ENCODE data around the gene KCNQ5. TPM values are rescaled to one million over a fixed set of nuclear protein-coding genes. Genes with fewer than 3 reads are reported as not detected.

Gene KCNQ5
- polyA plus RNA-seq, 1 donor (not counting 4 experiments of a cell fraction or from before 2014, with no cell fraction given) = 3.4 TPM

DNA sequence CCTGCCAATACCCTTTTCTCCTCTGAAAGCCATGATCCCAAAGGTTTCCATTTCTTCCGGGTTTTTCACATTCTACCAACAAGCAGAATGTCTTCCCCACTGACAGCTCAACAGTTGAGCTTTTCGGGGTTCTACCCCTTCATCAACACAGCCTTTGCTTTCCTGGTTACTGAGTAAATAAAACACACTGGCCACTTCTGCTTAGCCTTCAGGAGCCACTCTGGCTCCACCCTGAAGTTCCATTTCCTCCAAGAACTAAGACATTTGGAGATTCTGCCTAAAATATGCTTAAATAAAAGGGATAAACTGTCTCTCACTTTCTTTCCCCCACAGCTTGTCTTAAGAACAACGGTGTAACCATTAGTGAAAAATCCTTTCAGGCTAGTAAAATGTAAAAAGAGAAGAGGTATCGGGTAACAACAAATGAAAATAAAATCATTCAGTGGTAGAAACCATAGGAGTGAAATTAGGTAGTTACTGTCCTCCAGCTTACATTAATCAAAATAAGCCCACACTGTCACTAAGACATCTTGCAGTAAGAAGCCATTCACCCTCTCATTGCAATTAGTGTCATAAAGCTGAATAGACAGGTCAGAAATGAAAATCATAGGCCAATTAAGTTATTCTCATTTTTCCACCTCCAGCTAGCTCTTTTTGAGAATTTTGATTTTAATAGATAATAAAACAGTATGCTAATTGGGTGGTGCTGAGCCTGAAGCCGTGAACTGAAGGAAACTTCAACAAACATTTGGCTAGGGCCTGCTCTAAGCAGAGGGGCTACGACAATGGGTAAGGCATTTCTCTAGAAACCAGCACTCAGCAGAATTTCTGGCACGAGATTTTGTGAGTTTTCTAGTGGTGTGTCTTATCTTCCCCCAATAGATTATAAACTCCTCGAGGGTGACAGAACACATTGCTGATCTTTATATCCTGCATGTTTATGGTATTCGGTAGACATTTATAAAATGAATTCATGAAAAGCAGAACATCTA, 409.2 kb downstream of the KCNQ5 start:
- Histone ChIP-seq H3K9me3 (ENCODE audit: control insufficient read depth, low read depth, low read length) (no peaks in the 10 kb centered on the region), H3K9me1 (ENCODE audit: control insufficient read depth, extremely low read depth, insufficient read depth, low read length) (no peaks in the 10 kb centered on the region), H3K9ac (ENCODE audit: control insufficient read depth, extremely low read depth, insufficient read depth, low read length) (no peak overlapping the region), H3K4me1 (ENCODE audit: control insufficient read depth, extremely low read depth, insufficient read depth, low read length) (peaks cover 16% of the 10 kb centered on the region), H4K20me1 (ENCODE audit: control insufficient read depth, extremely low read depth, insufficient read depth, low read length) (no peaks in the 10 kb centered on the region), H3K27ac (ENCODE audit: control insufficient read depth, insufficient read depth, low read length) (no peak overlapping the region), H3K4me3 (ENCODE audit: control insufficient read depth in 2 of 3, extremely low read depth in 1 of 3, insufficient read depth in 2 of 3, low read depth in 1 of 3, low read length in 3 of 3) (no peak overlapping the region), H3K27me3 (ENCODE audit: control insufficient read depth, extremely low read depth, insufficient read depth, low read length) (no peaks in the 10 kb centered on the region), H3K4me2 (ENCODE audit: control insufficient read depth, extremely low read depth, insufficient read depth, low read depth, low read length) (no peak overlapping the region), H3K79me2 (ENCODE audit: control insufficient read depth, insufficient read depth, low read length) (no peaks in the 10 kb centered on the region), H2AFZ (ENCODE audit: control insufficient read depth, low read length) (no peak overlapping the region), H3K36me3 (ENCODE audit: control insufficient read depth in 2 of 2, extremely low read depth in 1 of 2, insufficient read depth in 2 of 2, low read length in 2 of 2) (no peaks in the 10 kb centered on the region)
- no peak for DNase-seq (ENCODE audit: low read depth, low spot score)
- dilution Hi-C loops (cut with MboI; ENCODE audit: extremely low pct_ligation_motif_present, low sequenced_read_pairs) = no loop called here
- FAIRE-seq = no peak
- TF ChIP-seq EZH2 (IDR thresholded peaks at IDR 0.05; ENCODE audit: low read length) = no peak
- TF ChIP-seq, protein P1, sequence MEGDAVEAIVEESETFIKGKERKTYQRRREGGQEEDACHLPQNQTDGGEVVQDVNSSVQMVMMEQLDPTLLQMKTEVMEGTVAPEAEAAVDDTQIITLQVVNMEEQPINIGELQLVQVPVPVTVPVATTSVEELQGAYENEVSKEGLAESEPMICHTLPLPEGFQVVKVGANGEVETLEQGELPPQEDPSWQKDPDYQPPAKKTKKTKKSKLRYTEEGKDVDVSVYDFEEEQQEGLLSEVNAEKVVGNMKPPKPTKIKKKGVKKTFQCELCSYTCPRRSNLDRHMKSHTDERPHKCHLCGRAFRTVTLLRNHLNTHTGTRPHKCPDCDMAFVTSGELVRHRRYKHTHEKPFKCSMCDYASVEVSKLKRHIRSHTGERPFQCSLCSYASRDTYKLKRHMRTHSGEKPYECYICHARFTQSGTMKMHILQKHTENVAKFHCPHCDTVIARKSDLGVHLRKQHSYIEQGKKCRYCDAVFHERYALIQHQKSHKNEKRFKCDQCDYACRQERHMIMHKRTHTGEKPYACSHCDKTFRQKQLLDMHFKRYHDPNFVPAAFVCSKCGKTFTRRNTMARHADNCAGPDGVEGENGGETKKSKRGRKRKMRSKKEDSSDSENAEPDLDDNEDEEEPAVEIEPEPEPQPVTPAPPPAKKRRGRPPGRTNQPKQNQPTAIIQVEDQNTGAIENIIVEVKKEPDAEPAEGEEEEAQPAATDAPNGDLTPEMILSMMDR (optimal IDR thresholded peaks at IDR 0.05 in 1 of 3, IDR thresholded peaks at IDR 0.05 in 1 of 3, conservative IDR thresholded peaks at IDR 0.05 in 1 of 3; ENCODE audit: extremely low read depth in 1 of 3, insufficient read depth in 2 of 3, low read length in 3 of 3) = no peak

GRCh38 chr6:73032586-73032985, 410.7 kb downstream of the KCNQ5 start:
- no peaks in the 10 kb centered on the region for H3K9me3 ChIP-seq (ENCODE audit: control insufficient read depth, low read depth, low read length)
- peak overlapping the region; percentile 75 for H3K4me2 ChIP-seq (ENCODE audit: control insufficient read depth, extremely low read depth, insufficient read depth, low read depth, low read length)
- H3K27me3 ChIP-seq (ENCODE audit: control insufficient read depth, extremely low read depth, insufficient read depth, low read length) = no peaks in the 10 kb centered on the region
- no peak for TF ChIP-seq EZH2 (IDR thresholded peaks at IDR 0.05; ENCODE audit: low read length)
- peak overlapping the region; percentile 33 for H3K27ac ChIP-seq (ENCODE audit: control insufficient read depth, insufficient read depth, low read length)
- H2AFZ ChIP-seq (ENCODE audit: control insufficient read depth, low read length) = peak overlapping the region; percentile 69
- no peaks in the 10 kb centered on the region for H3K9me1 ChIP-seq (ENCODE audit: control insufficient read depth, extremely low read depth, insufficient read depth, low read length)
- no peak overlapping the region for H3K4me3 ChIP-seq (ENCODE audit: control insufficient read depth in 2 of 3, extremely low read depth in 1 of 3, insufficient read depth in 2 of 3, low read depth in 1 of 3, low read length in 3 of 3)
- dilution Hi-C loops (cut with MboI; ENCODE audit: extremely low pct_ligation_motif_present, low sequenced_read_pairs) = no loop called here
- no peaks in the 10 kb centered on the region for H4K20me1 ChIP-seq (ENCODE audit: control insufficient read depth, extremely low read depth, insufficient read depth, low read length)
- H3K9ac ChIP-seq (ENCODE audit: control insufficient read depth, extremely low read depth, insufficient read depth, low read length) = no peak overlapping the region
- DNase-seq (ENCODE audit: low read depth, low spot score) (peak; percentile 17), FAIRE-seq (peak; percentile 86)
- no peaks in the 10 kb centered on the region for H3K79me2 ChIP-seq (ENCODE audit: control insufficient read depth, insufficient read depth, low read length)
- peaks cover 16% of the 10 kb centered on the region for H3K4me1 ChIP-seq (ENCODE audit: control insufficient read depth, extremely low read depth, insufficient read depth, low read length)
- H3K36me3 ChIP-seq (ENCODE audit: control insufficient read depth in 2 of 2, extremely low read depth in 1 of 2, insufficient read depth in 2 of 2, low read length in 2 of 2) = no peaks in the 10 kb centered on the region

Data from keratinocyte (primary cell).